ENCODE results near the gene CACNA2D2.

DNA sequence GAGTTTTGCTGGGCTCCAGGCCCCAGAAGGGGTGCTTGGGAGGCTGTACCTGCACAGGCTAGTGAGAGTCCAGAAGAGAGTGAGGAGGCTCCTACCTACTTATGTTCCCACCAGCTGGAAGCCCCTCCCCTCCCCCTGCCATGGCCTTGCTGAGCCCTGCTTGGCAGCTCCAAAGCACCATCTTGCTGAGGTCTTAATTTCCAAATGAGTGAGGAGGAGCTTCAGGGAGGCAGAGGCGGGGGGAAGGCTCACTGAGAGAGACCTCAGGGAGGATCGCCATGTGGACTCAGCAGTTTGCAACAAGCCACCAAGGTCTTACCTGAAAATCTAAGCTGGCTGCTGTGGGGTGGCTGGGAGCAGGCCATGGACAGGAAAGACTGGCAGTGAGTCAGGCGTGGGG is 8.7 kb upstream of the CACNA2D2 start:
- TF ChIP-seq EZH2phosphoT487 (IDR thresholded peaks at IDR 0.05; ENCODE audit: borderline replicate concordance, low read depth): no peak
- TF ChIP-seq CHD2 (IDR thresholded peaks at IDR 0.05; ENCODE audit: low read length, partially characterized antibody): no peak
- TF ChIP-seq PBX3 (IDR thresholded peaks at IDR 0.05): no peak
- TF ChIP-seq CTCF (IDR thresholded peaks at IDR 0.05): no peak
- TF ChIP-seq RFX5 (IDR thresholded peaks at IDR 0.05; ENCODE audit: low read length): no peak
- no peak for TF ChIP-seq GABPA (IDR thresholded peaks at IDR 0.05; ENCODE audit: low read depth)
- TF ChIP-seq, protein P1, sequence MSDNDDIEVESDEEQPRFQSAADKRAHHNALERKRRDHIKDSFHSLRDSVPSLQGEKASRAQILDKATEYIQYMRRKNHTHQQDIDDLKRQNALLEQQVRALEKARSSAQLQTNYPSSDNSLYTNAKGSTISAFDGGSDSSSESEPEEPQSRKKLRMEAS (IDR thresholded peaks at IDR 0.05; ENCODE audit: low read depth): no peak
- TF ChIP-seq MXI1 (IDR thresholded peaks at IDR 0.05; ENCODE audit: low read depth, low read length): no peak
- TF ChIP-seq, protein P2, sequence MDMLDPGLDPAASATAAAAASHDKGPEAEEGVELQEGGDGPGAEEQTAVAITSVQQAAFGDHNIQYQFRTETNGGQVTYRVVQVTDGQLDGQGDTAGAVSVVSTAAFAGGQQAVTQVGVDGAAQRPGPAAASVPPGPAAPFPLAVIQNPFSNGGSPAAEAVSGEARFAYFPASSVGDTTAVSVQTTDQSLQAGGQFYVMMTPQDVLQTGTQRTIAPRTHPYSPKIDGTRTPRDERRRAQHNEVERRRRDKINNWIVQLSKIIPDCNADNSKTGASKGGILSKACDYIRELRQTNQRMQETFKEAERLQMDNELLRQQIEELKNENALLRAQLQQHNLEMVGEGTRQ (IDR thresholded peaks at IDR 0.05; ENCODE audit: borderline replicate concordance, low read depth, low read length): no peak
- TF ChIP-seq EP300 (IDR thresholded peaks at IDR 0.05; ENCODE audit: borderline replicate concordance in 1 of 2, low read depth in 1 of 2, low read length in 1 of 2): no peak
- TF ChIP-seq POLR2AphosphoS5 (IDR thresholded peaks at IDR 0.05; ENCODE audit: low read depth, low read length): no peak
- TF ChIP-seq RAD21 (IDR thresholded peaks at IDR 0.05; ENCODE audit: low read length): no peak
- no peak for TF ChIP-seq ELF1 (IDR thresholded peaks at IDR 0.05)

Measured in SK-N-SH (cell line).